NB4 (cell line): ENCODE measurements around the gene FPR3.
"Not testable (repeated sequence)": the region's sequence is repeated elsewhere in the genome, so short reads cannot be mapped to it uniquely, and the experiment has no call there.

Source experiments
- CTCF ChIP-seq: IDR thresholded peaks from one replicate; pipeline ENCODE4 v1.5.1; 2012; ENCODE audit warnings: low read depth, low read length
- POLR2A ChIP-seq: IDR thresholded peaks from 2 replicates; pipeline ENCODE4 v1.6.1; 2011; ENCODE audit warnings: mild to moderate bottlenecking; ENCODE audit not compliant: insufficient read length; ENCODE audit errors: extremely low read depth
- TF ChIP-seq, protein P1 (sequence below): IDR thresholded peaks from 2 replicates; pipeline ENCODE4 v1.6.1; 2011; ENCODE audit warnings: low read depth, low read length

DNA sequence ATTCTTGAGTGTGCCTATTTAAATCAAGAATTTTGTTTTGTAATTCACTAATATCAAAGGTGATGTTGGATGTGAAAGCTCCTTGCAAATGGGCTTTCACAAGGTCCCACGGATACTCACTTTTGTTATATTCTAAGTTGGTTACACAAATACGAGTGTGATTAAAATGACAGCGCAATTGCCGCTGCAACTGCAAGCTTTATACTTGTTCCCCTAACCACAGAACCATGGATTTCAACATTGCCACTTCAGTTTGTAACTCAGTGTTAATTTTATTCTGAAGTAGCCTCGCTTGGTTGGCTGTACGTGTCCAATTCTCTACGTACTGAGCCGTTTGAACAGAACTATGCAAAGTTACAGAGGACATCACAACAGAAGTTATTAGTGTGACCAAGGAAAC is 10.4 kb downstream of the FPR3 start:
- not testable (repeated sequence) for TF ChIP-seq CTCF, POLR2A
- TF ChIP-seq, protein P1, sequence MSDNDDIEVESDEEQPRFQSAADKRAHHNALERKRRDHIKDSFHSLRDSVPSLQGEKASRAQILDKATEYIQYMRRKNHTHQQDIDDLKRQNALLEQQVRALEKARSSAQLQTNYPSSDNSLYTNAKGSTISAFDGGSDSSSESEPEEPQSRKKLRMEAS = not testable (repeated sequence)
